Ishikawa (cell line): ENCODE results near the gene EPHB1.

Source experiments
- CEBPB ChIP-seq: IDR thresholded peaks from 2 replicates; pipeline ENCODE4 v1.6.1; 2012
- EP300 ChIP-seq: IDR thresholded peaks from 2 replicates; pipeline ENCODE4 v1.6.1; 2012; ENCODE audit warnings: borderline replicate concordance
- TEAD4 ChIP-seq: IDR thresholded peaks from 2 replicates; pipeline ENCODE4 v1.6.1; 2012
- YY1 ChIP-seq: IDR thresholded peaks from 2 replicates; pipeline ENCODE4 v1.6.1; 2012; ENCODE audit warnings: low read depth

DNA sequence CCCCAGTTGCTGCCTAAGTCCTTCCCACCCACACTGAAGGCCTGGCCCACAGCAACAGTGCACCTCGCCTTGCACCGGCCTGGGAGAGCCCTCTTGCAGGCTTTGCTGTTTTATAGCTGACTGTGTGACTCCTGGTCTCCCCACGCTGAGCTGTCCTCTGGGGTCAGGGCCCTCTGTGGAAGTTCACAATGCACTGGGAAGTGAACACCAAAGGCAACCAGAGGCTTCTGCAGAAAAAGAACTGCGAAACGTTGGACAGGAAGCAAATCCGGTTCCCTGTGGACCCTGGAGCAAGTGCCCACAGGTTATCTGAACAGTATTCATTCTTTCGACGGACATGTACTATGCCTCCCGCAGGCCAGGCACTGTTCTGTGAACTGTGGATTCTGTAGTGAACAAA lies 737 bp upstream of the EPHB1 start:
- TF ChIP-seq CEBPB, result no peak
- TF ChIP-seq EP300, result no peak
- no peak for TF ChIP-seq YY1
- no peak for TF ChIP-seq TEAD4
